Measurements from ENCODE around the gene CD2AP.

The CD2AP gene

DNA sequence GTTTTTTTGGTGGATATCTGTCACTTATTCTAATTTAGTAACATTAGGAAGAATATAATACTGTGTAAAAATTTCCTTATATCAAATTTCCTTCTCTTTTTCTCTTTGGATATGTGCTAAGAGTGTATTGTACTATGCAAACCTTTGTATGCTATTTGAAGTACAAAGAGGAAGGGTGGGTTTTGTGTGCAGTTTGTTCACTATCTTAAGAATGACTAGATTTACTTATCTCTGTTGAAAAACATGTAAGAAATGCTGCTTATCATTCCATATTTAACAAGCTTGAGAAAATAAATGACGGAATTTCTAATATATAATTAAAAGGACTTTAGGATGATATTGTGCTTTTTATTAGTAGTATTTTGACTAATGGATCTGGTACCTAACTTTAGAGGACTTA is 13.1 kb downstream of the CD2AP start:
- Histone ChIP-seq H3K27ac (ENCODE audit: low read depth, low read length) (no peak overlapping the region), H3K36me3 (ENCODE audit: low read length) (no peaks in the 10 kb centered on the region), H3K9me2 (replicated peaks; ENCODE audit: insufficient read depth, low read length) (no peaks in the 10 kb centered on the region), H3F3A (ENCODE audit: insufficient read depth) (peaks cover 34% of the 10 kb centered on the region), H3K4me2 (ENCODE audit: low read depth, low read length, poor library complexity, severe bottlenecking) (peak overlapping the region; percentile 4), H3K27me3 (ENCODE audit: low read length) (no peaks in the 10 kb centered on the region), H4K20me1 (ENCODE audit: low read depth, low read length) (peaks cover 92% of the 10 kb centered on the region), H3K9ac (ENCODE audit: low read length) (no peak overlapping the region), H3K79me2 (ENCODE audit: insufficient read depth, low read length) (peaks cover 100% of the 10 kb centered on the region), H2AFZ (ENCODE audit: low read depth, low read length, severe bottlenecking) (no peak overlapping the region), H3K4me3 (ENCODE audit: insufficient read depth, low read length, poor library complexity, severe bottlenecking) (no peak overlapping the region), H3K9me3 (ENCODE audit: insufficient read depth, low read length) (no peaks in the 10 kb centered on the region)
- TF ChIP-seq, protein P1, sequence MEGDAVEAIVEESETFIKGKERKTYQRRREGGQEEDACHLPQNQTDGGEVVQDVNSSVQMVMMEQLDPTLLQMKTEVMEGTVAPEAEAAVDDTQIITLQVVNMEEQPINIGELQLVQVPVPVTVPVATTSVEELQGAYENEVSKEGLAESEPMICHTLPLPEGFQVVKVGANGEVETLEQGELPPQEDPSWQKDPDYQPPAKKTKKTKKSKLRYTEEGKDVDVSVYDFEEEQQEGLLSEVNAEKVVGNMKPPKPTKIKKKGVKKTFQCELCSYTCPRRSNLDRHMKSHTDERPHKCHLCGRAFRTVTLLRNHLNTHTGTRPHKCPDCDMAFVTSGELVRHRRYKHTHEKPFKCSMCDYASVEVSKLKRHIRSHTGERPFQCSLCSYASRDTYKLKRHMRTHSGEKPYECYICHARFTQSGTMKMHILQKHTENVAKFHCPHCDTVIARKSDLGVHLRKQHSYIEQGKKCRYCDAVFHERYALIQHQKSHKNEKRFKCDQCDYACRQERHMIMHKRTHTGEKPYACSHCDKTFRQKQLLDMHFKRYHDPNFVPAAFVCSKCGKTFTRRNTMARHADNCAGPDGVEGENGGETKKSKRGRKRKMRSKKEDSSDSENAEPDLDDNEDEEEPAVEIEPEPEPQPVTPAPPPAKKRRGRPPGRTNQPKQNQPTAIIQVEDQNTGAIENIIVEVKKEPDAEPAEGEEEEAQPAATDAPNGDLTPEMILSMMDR (IDR thresholded peaks at IDR 0.05; ENCODE audit: insufficient read depth, low read length, poor library complexity, severe bottlenecking) = no peak
- no peak for TF ChIP-seq EZH2phosphoT487 (conservative IDR thresholded peaks at IDR 0.05; ENCODE audit: low read length)

DNA sequence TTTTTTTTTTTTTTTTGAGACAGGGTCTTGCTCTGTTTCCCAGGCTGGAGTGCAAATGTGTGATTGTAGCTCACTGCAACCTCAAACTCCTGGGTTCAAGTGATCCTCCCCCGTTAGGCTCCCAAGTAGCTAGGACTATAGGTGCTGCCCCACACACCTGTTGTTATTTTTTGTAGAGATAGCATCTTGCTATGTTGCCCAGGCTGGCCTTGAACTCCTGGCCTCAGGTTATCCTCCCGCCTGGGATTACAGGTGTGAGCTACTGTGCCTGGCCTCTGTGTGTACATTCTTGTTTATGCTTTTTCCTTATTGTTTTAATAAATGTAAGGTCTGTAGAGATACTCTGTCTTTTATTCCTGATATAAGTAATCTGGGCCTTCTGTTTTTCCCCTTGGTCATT is 14.8 kb downstream of the CD2AP start:
- H4K20me1 ChIP-seq (ENCODE audit: low read depth, low read length) = peaks cover 94% of the 10 kb centered on the region
- H3K4me3 ChIP-seq (ENCODE audit: insufficient read depth, low read length, poor library complexity, severe bottlenecking) = no peak overlapping the region
- no peak overlapping the region for H3K27ac ChIP-seq (ENCODE audit: low read depth, low read length)
- H3F3A ChIP-seq (ENCODE audit: insufficient read depth) = peaks cover 34% of the 10 kb centered on the region
- TF ChIP-seq, protein P1 (IDR thresholded peaks at IDR 0.05; ENCODE audit: insufficient read depth, low read length, poor library complexity, severe bottlenecking) = no peak
- no peak for TF ChIP-seq EZH2phosphoT487 (conservative IDR thresholded peaks at IDR 0.05; ENCODE audit: low read length)
- no peaks in the 10 kb centered on the region for H3K36me3 ChIP-seq (ENCODE audit: low read length)
- no peaks in the 10 kb centered on the region for H3K9me3 ChIP-seq (ENCODE audit: insufficient read depth, low read length)
- H3K9ac ChIP-seq (ENCODE audit: low read length) = no peak overlapping the region
- H3K79me2 ChIP-seq (ENCODE audit: insufficient read depth, low read length) = peaks cover 100% of the 10 kb centered on the region
- H2AFZ ChIP-seq (ENCODE audit: low read depth, low read length, severe bottlenecking) = no peak overlapping the region
- H3K9me2 ChIP-seq (replicated peaks; ENCODE audit: insufficient read depth, low read length) = no peaks in the 10 kb centered on the region
- no peak overlapping the region for H3K4me2 ChIP-seq (ENCODE audit: low read depth, low read length, poor library complexity, severe bottlenecking)
- H3K27me3 ChIP-seq (ENCODE audit: low read length) = no peaks in the 10 kb centered on the region

DNA sequence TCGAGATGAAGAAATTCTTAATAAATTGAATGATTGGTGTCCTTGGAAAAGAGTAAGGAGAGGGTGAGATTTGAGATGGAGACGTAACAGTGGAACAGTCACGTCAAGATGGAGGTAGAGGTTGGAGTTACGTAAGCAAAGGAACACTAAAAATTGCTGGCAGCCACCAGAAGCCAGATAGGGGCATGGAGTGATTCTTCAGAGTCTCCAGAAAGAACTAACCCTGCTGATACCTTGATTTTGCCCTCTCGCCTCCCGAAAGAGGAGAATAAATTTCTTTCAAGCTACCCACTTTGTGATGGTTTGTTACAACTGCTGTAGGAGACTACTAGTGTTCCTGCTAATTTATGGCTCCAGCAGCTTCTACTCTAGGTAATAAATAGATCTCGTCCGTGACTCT is 17.6 kb downstream of the CD2AP start:
- no peak overlapping the region for H3K9ac ChIP-seq (ENCODE audit: low read length)
- TF ChIP-seq, protein P1 (IDR thresholded peaks at IDR 0.05; ENCODE audit: insufficient read depth, low read length, poor library complexity, severe bottlenecking) = no peak
- TF ChIP-seq EZH2phosphoT487 (conservative IDR thresholded peaks at IDR 0.05; ENCODE audit: low read length) = no peak
- H3K79me2 ChIP-seq (ENCODE audit: insufficient read depth, low read length) = peaks cover 100% of the 10 kb centered on the region
- no peaks in the 10 kb centered on the region for H3K36me3 ChIP-seq (ENCODE audit: low read length)
- H3K4me2 ChIP-seq (ENCODE audit: low read depth, low read length, poor library complexity, severe bottlenecking) = peak overlapping the region; percentile 23
- H4K20me1 ChIP-seq (ENCODE audit: low read depth, low read length) = peaks cover 92% of the 10 kb centered on the region
- H3F3A ChIP-seq (ENCODE audit: insufficient read depth) = peaks cover 33% of the 10 kb centered on the region
- 0 out of 2 replicates have a peak overlapping the region, but pooled peaks have one; percentile 0 for H3K27ac ChIP-seq (ENCODE audit: low read depth, low read length)
- no peak overlapping the region for H2AFZ ChIP-seq (ENCODE audit: low read depth, low read length, severe bottlenecking)
- H3K9me3 ChIP-seq (ENCODE audit: insufficient read depth, low read length) = no peaks in the 10 kb centered on the region
- H3K9me2 ChIP-seq (replicated peaks; ENCODE audit: insufficient read depth, low read length) = no peaks in the 10 kb centered on the region
- no peak overlapping the region for H3K4me3 ChIP-seq (ENCODE audit: insufficient read depth, low read length, poor library complexity, severe bottlenecking)
- H3K27me3 ChIP-seq (ENCODE audit: low read length) = no peaks in the 10 kb centered on the region
